ENCODE results near the gene LRRC17. TPM values are rescaled to one million over a fixed set of nuclear protein-coding genes. Genes with fewer than 3 reads are reported as not detected.
"Not testable (repeated sequence)": the region's sequence is repeated elsewhere in the genome, so short reads cannot be mapped to it uniquely, and the experiment has no call there.

LRRC17 gene
- total RNA-seq, 1 experiment from 2014 or later, result not detected

- Histone ChIP-seq H3F3A (ENCODE audit: insufficient read depth, low read depth) (no peaks in the 10 kb centered on the region), H3K36me3 (ENCODE audit: low read depth) (no peaks in the 10 kb centered on the region), H2AFZ (no peak overlapping the region), H3K79me2 (ENCODE audit: low read depth) (no peaks in the 10 kb centered on the region), H3K27ac (no peak overlapping the region), H3K4me3 (no peak overlapping the region), H3K27me3 (ENCODE audit: insufficient read depth, low read depth) (no peaks in the 10 kb centered on the region), H3K9me3 (ENCODE audit: insufficient read depth, low read depth) (no peaks in the 10 kb centered on the region; the same call in 1 of the 2 replicates), H4K20me1 (ENCODE audit: insufficient read depth) (no peaks in the 10 kb centered on the region), H3K4me2 (no peak overlapping the region), H3K9me2 (ENCODE audit: insufficient read depth) (no peaks in the 10 kb centered on the region), H3K4me1 (replicated peaks; ENCODE audit: insufficient read depth) (no peaks in the 10 kb centered on the region)
- no peak for TF ChIP-seq CTCF (conservative IDR thresholded peaks at IDR 0.05)
- TF ChIP-seq EZH2 (IDR thresholded peaks at IDR 0.05; ENCODE audit: low read depth), result no peak
- no TSS peak for BruUV-seq (replicated peaks)
- ChIA-PET CTCF (no interaction called here), POLR2A (ENCODE audit: unreplicated experiment) (no interaction called here)
- DNase-seq, result no peak
- intact Hi-C loops (cut with micrococcal nuclease; ENCODE audit: unreplicated experiment), result no loop called here
Measured at GRCh38 chr7:102953406-102953805, 40.6 kb downstream of the LRRC17 start.

- POLR2A ChIA-PET (ENCODE audit: unreplicated experiment); BruUV-seq (replicated peaks); CTCF ChIA-PET; H3K4me3 ChIP-seq; intact Hi-C loops (cut with micrococcal nuclease; ENCODE audit: unreplicated experiment); H4K20me1 ChIP-seq (ENCODE audit: insufficient read depth); H3K4me1 ChIP-seq (replicated peaks; ENCODE audit: insufficient read depth); H3F3A ChIP-seq (ENCODE audit: insufficient read depth, low read depth); H2AFZ ChIP-seq; H3K4me2 ChIP-seq; H3K27ac ChIP-seq; H3K36me3 ChIP-seq (ENCODE audit: low read depth); H3K27me3 ChIP-seq (ENCODE audit: insufficient read depth, low read depth); H3K9me2 ChIP-seq (ENCODE audit: insufficient read depth); H3K9me3 ChIP-seq (ENCODE audit: insufficient read depth, low read depth); DNase-seq; H3K79me2 ChIP-seq (ENCODE audit: low read depth): not testable (repeated sequence)
Measured at GRCh38 chr7:102954359-102954758, 41.6 kb downstream of the LRRC17 start.

GRCh38 chr7:102958004-102958403 is 45.2 kb downstream of the LRRC17 start:
- CTCF ChIA-PET; H2AFZ ChIP-seq; BruUV-seq (replicated peaks); H3K79me2 ChIP-seq (ENCODE audit: low read depth); H3K27ac ChIP-seq; H3K36me3 ChIP-seq (ENCODE audit: low read depth); H3K4me1 ChIP-seq (replicated peaks; ENCODE audit: insufficient read depth); H3F3A ChIP-seq (ENCODE audit: insufficient read depth, low read depth); H3K4me2 ChIP-seq; H3K4me3 ChIP-seq; DNase-seq; H4K20me1 ChIP-seq (ENCODE audit: insufficient read depth); intact Hi-C loops (cut with micrococcal nuclease; ENCODE audit: unreplicated experiment); H3K9me3 ChIP-seq (ENCODE audit: insufficient read depth, low read depth); H3K27me3 ChIP-seq (ENCODE audit: insufficient read depth, low read depth); H3K9me2 ChIP-seq (ENCODE audit: insufficient read depth); POLR2A ChIA-PET (ENCODE audit: unreplicated experiment): not testable (repeated sequence)

GRCh38 chr7:102961993-102962392 is 49.2 kb downstream of the LRRC17 start:
- H3K4me2 ChIP-seq; H3K4me1 ChIP-seq (replicated peaks; ENCODE audit: insufficient read depth); intact Hi-C loops (cut with micrococcal nuclease; ENCODE audit: unreplicated experiment); H3K4me3 ChIP-seq; H3K9me2 ChIP-seq (ENCODE audit: insufficient read depth); H3F3A ChIP-seq (ENCODE audit: insufficient read depth, low read depth); POLR2A ChIA-PET (ENCODE audit: unreplicated experiment); H3K36me3 ChIP-seq (ENCODE audit: low read depth); H3K9me3 ChIP-seq (ENCODE audit: insufficient read depth, low read depth); H3K27me3 ChIP-seq (ENCODE audit: insufficient read depth, low read depth); H4K20me1 ChIP-seq (ENCODE audit: insufficient read depth); H2AFZ ChIP-seq; BruUV-seq (replicated peaks); H3K79me2 ChIP-seq (ENCODE audit: low read depth); CTCF ChIA-PET; H3K27ac ChIP-seq; DNase-seq: not testable (repeated sequence)

- H3K36me3 ChIP-seq (ENCODE audit: low read depth), result no peaks in the 10 kb centered on the region
Measured at GRCh38 chr7:102966465-102966864, 53.7 kb downstream of the LRRC17 start.

More at GRCh38 chr7:102966465-102966864, 53.7 kb downstream of the LRRC17 start:
- Histone ChIP-seq H3K4me3 (no peak overlapping the region), H3K9me3 (ENCODE audit: insufficient read depth, low read depth) (no peaks in the 10 kb centered on the region), H3K4me1 (replicated peaks; ENCODE audit: insufficient read depth) (no peaks in the 10 kb centered on the region), H3K27me3 (ENCODE audit: insufficient read depth, low read depth) (no peaks in the 10 kb centered on the region), H3K9me2 (ENCODE audit: insufficient read depth) (no peaks in the 10 kb centered on the region), H4K20me1 (ENCODE audit: insufficient read depth) (no peaks in the 10 kb centered on the region), H2AFZ (no peak overlapping the region), H3K27ac (no peak overlapping the region), H3K79me2 (ENCODE audit: low read depth) (no peaks in the 10 kb centered on the region), H3K4me2 (no peak overlapping the region), H3F3A (ENCODE audit: insufficient read depth, low read depth) (no peaks in the 10 kb centered on the region)
- intact Hi-C loops (cut with micrococcal nuclease; ENCODE audit: unreplicated experiment), result no loop called here
- ChIA-PET POLR2A (ENCODE audit: unreplicated experiment) (no interaction called here), CTCF (no interaction called here)
- no peak for TF ChIP-seq EZH2 (IDR thresholded peaks at IDR 0.05; ENCODE audit: low read depth)
- TF ChIP-seq CTCF (conservative IDR thresholded peaks at IDR 0.05), result no peak
- no peak for DNase-seq
- BruUV-seq (replicated peaks), result no TSS peak
